ENCODE results near the gene PRPF19. TPM values are rescaled to one million over a fixed set of nuclear protein-coding genes. Genes with fewer than 3 reads are reported as not detected.

The PRPF19 gene
- total RNA-seq, 2 donors from 2014 or later = 66.7 to 87.5 TPM

GRCh38 chr11:60924906-60925853 is 18.8 kb upstream of the PRPF19 start:
- H3K4me3 Mint-ChIP-seq = peak overlapping the region; percentile 79
- H3K27ac Mint-ChIP-seq = no peak overlapping the region
- peak; percentile 51 for ATAC-seq
- peaks cover 53% of the 10 kb centered on the region for H3K27me3 Mint-ChIP-seq
- no peaks in the 10 kb centered on the region for H3K9me3 ChIP-seq (ENCODE audit: control insufficient read depth, low read length, poor library complexity, severe bottlenecking)
- DNase-seq = no peak
- peaks cover 10% of the 10 kb centered on the region for H3K4me1 Mint-ChIP-seq
- peaks cover 10% of the 10 kb centered on the region for H3K36me3 Mint-ChIP-seq (ENCODE audit: low read depth)

- Mint-ChIP-seq H3K36me3 (ENCODE audit: low read depth) (peaks cover 9% of the 10 kb centered on the region), H3K27me3 (peaks cover 44% of the 10 kb centered on the region), H3K4me1 (peaks cover 10% of the 10 kb centered on the region), H3K4me3 (peak within 1 kb of the TSS; percentile 79), H3K27ac (no peak within 1 kb of the TSS)
- ATAC-seq = peak; percentile 55
- no peak for DNase-seq
- H3K9me3 ChIP-seq (ENCODE audit: control insufficient read depth, low read length, poor library complexity, severe bottlenecking) = no peaks in the 10 kb centered on the region
Observed at GRCh38 chr11:60924110-60924905, 17.9 kb upstream of the PRPF19 start, which contains the start of gene TMEM132A. Gene TMEM132A, plus strand, starts transcription at chr11:60924460. Its CDS starts 174 bp downstream, at chr11:60924634.

GRCh38 chr11:60923800-60924109 is 17.4 kb upstream of the PRPF19 start:
- Mint-ChIP-seq H3K27me3 (peaks cover 42% of the 10 kb centered on the region), H3K36me3 (ENCODE audit: low read depth) (peaks cover 9% of the 10 kb centered on the region), H3K4me3 (peak overlapping the region; percentile 79), H3K27ac (no peak overlapping the region), H3K4me1 (peaks cover 10% of the 10 kb centered on the region)
- no peak for DNase-seq
- no peaks in the 10 kb centered on the region for H3K9me3 ChIP-seq (ENCODE audit: control insufficient read depth, low read length, poor library complexity, severe bottlenecking)
- ATAC-seq = no peak

- H3K36me3 Mint-ChIP-seq (ENCODE audit: low read depth) = peaks cover 9% of the 10 kb centered on the region
- ATAC-seq (no peak), DNase-seq (no peak)
- no peaks in the 10 kb centered on the region for H3K9me3 ChIP-seq (ENCODE audit: control insufficient read depth, low read length, poor library complexity, severe bottlenecking)
- H3K27ac Mint-ChIP-seq = no peak overlapping the region
- peak overlapping the region; percentile 79 for H3K4me3 Mint-ChIP-seq
- H3K27me3 Mint-ChIP-seq = peaks cover 42% of the 10 kb centered on the region
- H3K4me1 Mint-ChIP-seq = peaks cover 10% of the 10 kb centered on the region
Observed at GRCh38 chr11:60923326-60923725, 16.9 kb upstream of the PRPF19 start.

- H3K27me3 Mint-ChIP-seq = peaks cover 42% of the 10 kb centered on the region
Observed at GRCh38 chr11:60922906-60923305, 16.5 kb upstream of the PRPF19 start.

GRCh38 chr11:60921777-60922335 is 15.5 kb upstream of the PRPF19 start:
- no peaks in the 10 kb centered on the region for H3K9me3 ChIP-seq (ENCODE audit: control insufficient read depth, low read length, poor library complexity, severe bottlenecking)
- H3K36me3 Mint-ChIP-seq (ENCODE audit: low read depth) = peaks cover 9% of the 10 kb centered on the region
- no peak for DNase-seq
- no peak for ATAC-seq
- H3K27me3 Mint-ChIP-seq = peaks cover 32% of the 10 kb centered on the region
- H3K27ac Mint-ChIP-seq = no peak overlapping the region
- peaks cover 17% of the 10 kb centered on the region for H3K4me1 Mint-ChIP-seq
- no peak overlapping the region for H3K4me3 Mint-ChIP-seq

More at GRCh38 chr11:60922906-60923305, 16.5 kb upstream of the PRPF19 start:
- H3K4me1 Mint-ChIP-seq = peaks cover 12% of the 10 kb centered on the region
- H3K4me3 Mint-ChIP-seq = no peak overlapping the region
- peaks cover 9% of the 10 kb centered on the region for H3K36me3 Mint-ChIP-seq (ENCODE audit: low read depth)
- DNase-seq = no peak
- ATAC-seq = no peak
- no peak overlapping the region for H3K27ac Mint-ChIP-seq
- H3K9me3 ChIP-seq (ENCODE audit: control insufficient read depth, low read length, poor library complexity, severe bottlenecking) = no peaks in the 10 kb centered on the region

GRCh38 chr11:60921259-60921658 is 14.9 kb upstream of the PRPF19 start:
- Mint-ChIP-seq H3K4me3 (no peak overlapping the region), H3K27ac (no peak overlapping the region), H3K36me3 (ENCODE audit: low read depth) (peaks cover 9% of the 10 kb centered on the region), H3K4me1 (peaks cover 20% of the 10 kb centered on the region), H3K27me3 (peaks cover 27% of the 10 kb centered on the region)
- no peaks in the 10 kb centered on the region for H3K9me3 ChIP-seq (ENCODE audit: control insufficient read depth, low read length, poor library complexity, severe bottlenecking)
- DNase-seq (no peak), ATAC-seq (no peak)

- no peaks in the 10 kb centered on the region for H3K9me3 ChIP-seq (ENCODE audit: control insufficient read depth, low read length, poor library complexity, severe bottlenecking)
- no peak for ATAC-seq
- H3K27me3 Mint-ChIP-seq = peaks cover 14% of the 10 kb centered on the region
- H3K36me3 Mint-ChIP-seq (ENCODE audit: low read depth) = peaks cover 9% of the 10 kb centered on the region
- H3K4me1 Mint-ChIP-seq = peaks cover 27% of the 10 kb centered on the region
- DNase-seq = no peak
- H3K27ac Mint-ChIP-seq = no peak overlapping the region
- H3K4me3 Mint-ChIP-seq = no peak overlapping the region
Observed at GRCh38 chr11:60919956-60920355, 13.6 kb upstream of the PRPF19 start.

- ATAC-seq (no peak), DNase-seq (no peak)
- Mint-ChIP-seq H3K4me1 (peaks cover 29% of the 10 kb centered on the region), H3K27me3 (peaks cover 14% of the 10 kb centered on the region), H3K4me3 (no peak overlapping the region), H3K36me3 (ENCODE audit: low read depth) (peaks cover 9% of the 10 kb centered on the region), H3K27ac (no peak overlapping the region)
- H3K9me3 ChIP-seq (ENCODE audit: control insufficient read depth, low read length, poor library complexity, severe bottlenecking) = no peaks in the 10 kb centered on the region
Observed at GRCh38 chr11:60919320-60919719, 12.9 kb upstream of the PRPF19 start.

- Mint-ChIP-seq H3K27me3 (peaks cover 14% of the 10 kb centered on the region), H3K27ac (no peak overlapping the region), H3K4me3 (no peak overlapping the region), H3K36me3 (ENCODE audit: low read depth) (peaks cover 11% of the 10 kb centered on the region), H3K4me1 (peaks cover 31% of the 10 kb centered on the region)
- no peak for ATAC-seq
- no peak for DNase-seq
- no peaks in the 10 kb centered on the region for H3K9me3 ChIP-seq (ENCODE audit: control insufficient read depth, low read length, poor library complexity, severe bottlenecking)
Observed at GRCh38 chr11:60918939-60919265, 12.5 kb upstream of the PRPF19 start.

GRCh38 chr11:60918251-60918938 is 12.0 kb upstream of the PRPF19 start:
- ATAC-seq (no peak), DNase-seq (no peak)
- peaks cover 10% of the 10 kb centered on the region for H3K27me3 Mint-ChIP-seq
- no peak overlapping the region for H3K27ac Mint-ChIP-seq
- no peak overlapping the region for H3K4me3 Mint-ChIP-seq
- H3K9me3 ChIP-seq (ENCODE audit: control insufficient read depth, low read length, poor library complexity, severe bottlenecking) = no peaks in the 10 kb centered on the region
- peaks cover 35% of the 10 kb centered on the region for H3K4me1 Mint-ChIP-seq
- peaks cover 11% of the 10 kb centered on the region for H3K36me3 Mint-ChIP-seq (ENCODE audit: low read depth)

- ATAC-seq (no peak), DNase-seq (no peak)
- Mint-ChIP-seq H3K4me3 (peak overlapping the region; percentile 39), H3K4me1 (peaks cover 30% of the 10 kb centered on the region), H3K27me3 (peaks cover 2% of the 10 kb centered on the region), H3K36me3 (ENCODE audit: low read depth) (peaks cover 8% of the 10 kb centered on the region), H3K27ac (no peak overlapping the region)
- no peaks in the 10 kb centered on the region for H3K9me3 ChIP-seq (ENCODE audit: control insufficient read depth, low read length, poor library complexity, severe bottlenecking)
Observed at GRCh38 chr11:60917267-60917666, 10.9 kb upstream of the PRPF19 start.

All from T-helper 17 cell (primary cell).